T-helper 2 cell treated with Interferon-gamma antibody and Interleukin-4, amounts not matched to agents 100 ng/mL and 5 ng/mL, for 36 hours (primary cell): ENCODE results near the gene SFXN1. TPM values are rescaled to one million over a fixed set of nuclear protein-coding genes. Genes with fewer than 3 reads are reported as not detected.

Source experiments
- intact Hi-C: fragments of 100-400 bp; cut with micrococcal nuclease; formaldehyde crosslinking; loops from one replicate; pipeline ENCODE4 v1.15.1; 2023
- total RNA-seq: library from RNA; stranded (reverse); gene quantifications from 2 replicates; pipeline ENCODE4 v1.2.3, GENCODE V29; 2022

SFXN1 gene
- total RNA-seq, 1 donor from 2014 or later = 184 TPM

GRCh38 chr5:175566697-175567096 lies 88.3 kb downstream of the SFXN1 start:
- intact Hi-C loops = no loop called here

DNA sequence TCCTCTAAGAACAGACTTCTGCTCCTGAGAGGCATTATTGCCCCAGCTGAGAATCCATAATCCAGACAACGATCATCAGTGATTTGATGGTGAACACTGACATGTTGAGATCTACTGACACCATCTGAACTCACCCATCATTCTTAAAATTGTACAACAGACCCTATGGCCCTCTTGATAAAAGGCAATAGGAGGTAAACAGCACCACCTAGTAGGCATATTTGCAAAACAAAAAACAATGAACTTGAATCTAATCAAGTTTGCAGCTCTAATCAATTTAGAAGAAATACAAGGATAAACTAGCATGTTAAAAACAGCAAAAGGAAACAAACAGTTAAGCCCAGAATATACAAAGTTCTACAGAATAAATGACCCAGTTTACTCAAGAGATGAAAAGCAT lies 89.6 kb downstream of the SFXN1 start:
- intact Hi-C loops = no loop called here

DNA sequence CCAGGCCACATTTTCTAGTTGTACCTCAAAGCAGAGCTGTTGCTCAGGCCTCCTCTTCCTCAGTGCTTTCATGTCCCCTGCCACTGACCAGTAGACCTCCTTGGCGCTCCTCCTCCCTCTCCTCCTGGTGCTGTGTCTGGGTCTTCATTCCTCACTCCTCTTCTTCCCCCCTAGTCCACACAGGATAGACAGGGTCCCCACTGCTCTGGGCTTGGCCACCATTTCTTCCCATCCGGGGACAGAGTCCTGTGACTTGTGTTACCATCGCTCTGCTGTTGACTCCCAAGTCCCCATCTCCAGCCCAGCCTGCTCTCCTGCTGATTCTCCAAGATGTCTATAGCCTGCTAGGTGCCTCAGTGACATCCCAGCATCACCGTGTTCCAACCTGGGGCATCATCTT lies 91.3 kb downstream of the SFXN1 start:
- intact Hi-C loops = no loop called here

GRCh38 chr5:175572886-175573285 lies 94.5 kb downstream of the SFXN1 start:
- intact Hi-C loops = no loop called here

- intact Hi-C loops = no loop called here
Measured at GRCh38 chr5:175573493-175574269, 95.3 kb downstream of the SFXN1 start.

DNA sequence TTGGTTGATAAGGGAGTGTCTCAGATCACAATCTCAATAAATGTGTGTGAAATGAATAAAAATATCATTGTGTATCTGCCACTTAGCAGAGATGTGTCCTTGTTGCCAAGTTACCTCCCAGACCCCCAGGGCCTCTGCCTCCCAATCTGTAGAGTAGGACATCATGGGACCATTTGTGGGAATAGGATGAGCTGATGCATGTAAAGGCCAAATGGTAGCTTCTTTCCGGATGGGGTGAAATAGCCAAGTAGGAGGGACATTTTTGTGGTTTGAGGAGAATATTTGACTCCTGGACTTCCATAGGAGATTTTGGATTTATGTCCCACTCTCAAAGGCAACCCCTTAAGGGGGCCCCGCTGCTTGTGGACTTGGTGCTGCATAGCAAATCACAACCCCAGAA lies 96.9 kb downstream of the SFXN1 start:
- intact Hi-C loops = no loop called here

DNA sequence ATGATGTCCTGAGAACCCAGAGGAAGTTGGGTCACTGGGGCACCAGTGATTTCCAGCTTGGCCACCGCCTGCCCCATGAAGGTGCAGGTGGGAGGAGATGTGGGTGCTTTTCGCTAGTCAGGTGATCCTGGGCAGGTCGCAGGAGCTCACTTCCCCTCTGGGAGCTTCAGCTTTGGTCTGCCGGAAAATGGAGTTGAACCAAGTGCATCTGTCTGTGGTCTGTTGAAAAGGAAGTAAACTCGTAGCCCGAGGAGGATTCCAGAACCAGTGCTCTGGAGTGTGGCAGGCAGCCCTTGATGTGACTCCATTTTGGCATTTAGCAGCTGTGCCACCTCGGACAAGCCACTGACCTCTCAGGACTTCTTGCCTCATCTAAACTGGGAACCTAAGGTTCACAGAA lies 97.7 kb downstream of the SFXN1 start:
- intact Hi-C loops = no loop called here

- intact Hi-C loops = no loop called here
Measured at GRCh38 chr5:175576591-175576990, 98.2 kb downstream of the SFXN1 start.

Other genes starting within 250 kb of the SFXN1 start
- gene DRD1, start 34.4 kb upstream of the SFXN1 start, total RNA-seq = not detected in 2 replicates
- 15.9 and 16.4 TPM in 2 replicates for gene HRH2, start 179.5 kb downstream of the SFXN1 start, total RNA-seq